Activated CD4-positive, alpha-beta T cell treated with anti-CD3 and anti-CD28 coated beads for 36 hours (primary cell): Measurements from ENCODE around the gene CLASRP. TPM values are rescaled to one million over a fixed set of nuclear protein-coding genes. Genes with fewer than 3 reads are reported as not detected.
A peak's percentile ranks its signal among the peaks of the same experiment; 100 is the strongest.

ENCODE experiments used
- ATAC-seq: fragments of 200-7000 bp; cut with Tn5 transposase; one replicate; pipeline ENCODE4 v1.10.0; 2021; ENCODE audit warnings: mild to moderate bottlenecking, moderate library complexity
- CTCF ChIA-PET: fragments of 350-600 bp; sonication (Branson Sonifier 250); formaldehyde crosslinking; loops from one replicate; lab custom pipeline; 2021; ENCODE audit warnings: antibody characterized with exemption; lab: Charles Lee
- POLR2A ChIA-PET: fragments of 350-600 bp; sonication (Branson Sonifier 250); formaldehyde crosslinking; loops from one replicate; lab custom pipeline; 2021; ENCODE audit warnings: antibody characterized with exemption, inconsistent platforms; lab: Charles Lee
- DNase-seq: peaks from one replicate; pipeline ENCODE4 v3.0.0-alpha.2; 2020
- H3K27ac Mint-ChIP-seq: one replicate; pipeline ENCODE4 v1.8.0; 2021; ENCODE audit warnings: mixed read lengths
- H3K27me3 Mint-ChIP-seq: one replicate; pipeline ENCODE4 v1.8.0; 2021; ENCODE audit warnings: mixed read lengths
- H3K36me3 Mint-ChIP-seq: one replicate; pipeline ENCODE4 v1.8.0; 2021; ENCODE audit warnings: low read depth, mixed read lengths
- H3K4me1 Mint-ChIP-seq: one replicate; pipeline ENCODE4 v1.8.0; 2021; ENCODE audit warnings: mixed read lengths
- H3K4me3 Mint-ChIP-seq: one replicate; pipeline ENCODE4 v1.8.0; 2021; ENCODE audit warnings: mild to moderate bottlenecking, moderate library complexity, mixed read lengths
- H3K9me3 Mint-ChIP-seq: one replicate; pipeline ENCODE4 v1.8.0; 2021; ENCODE audit warnings: low read depth, mixed read lengths
- intact Hi-C, 2 experiments: fragments of 100-400 bp; cut with DNase I in 1 of 2; cut with micrococcal nuclease in 1 of 2; formaldehyde crosslinking; loops; one replicate each; pipeline versions ENCODE4 v1.14.2 to v1.15.1; 2022 to 2024; cut with DNase I, micrococcal nuclease
- total RNA-seq, 2 experiments: library from RNA; stranded (reverse); gene quantifications; one replicate each; pipeline ENCODE4 v1.2.3, GENCODE V29; 2021

CLASRP gene
- total RNA-seq, 2 experiments from 2014 or later: 101 to 103 TPM

DNA sequence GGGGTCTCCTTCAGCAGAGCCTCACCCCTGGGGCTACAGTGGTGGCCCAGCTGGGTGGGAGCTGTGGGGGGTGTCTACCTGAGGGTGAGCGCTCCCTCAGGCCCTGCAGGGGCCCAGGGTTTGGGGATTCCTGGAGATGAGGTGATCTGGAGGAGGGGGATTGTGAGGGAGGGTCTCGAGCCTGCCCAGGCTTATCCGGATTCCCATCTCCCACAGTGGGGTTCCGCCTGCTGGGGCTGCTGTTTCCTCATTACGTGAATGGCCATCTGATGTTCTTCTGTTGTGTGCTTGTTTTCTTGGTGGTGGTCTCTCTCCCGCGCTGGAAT is 58.6 kb downstream of the CLASRP start:
- H3K4me3 Mint-ChIP-seq: no peak overlapping the region
- H3K4me1 Mint-ChIP-seq: peaks cover 63% of the 10 kb centered on the region
- H3K27me3 Mint-ChIP-seq: no peaks in the 10 kb centered on the region
- ChIA-PET CTCF (interaction anchor here (0.6 to 1.0 kb wide), 2 partner anchors 13 to 460 kb away, joined by 3 read pairs; no protein-coding TSS in a partner anchor), POLR2A (interaction anchor here (0.6 kb wide), 1 partner anchor 46 kb away, joined by 3 read pairs; no protein-coding TSS in a partner anchor)
- intact Hi-C loops: no loop called here
- ATAC-seq (no peak), DNase-seq (no peak)
- peaks cover 9% of the 10 kb centered on the region for H3K36me3 Mint-ChIP-seq
- peak overlapping the region; percentile 20 for H3K27ac Mint-ChIP-seq
- H3K9me3 Mint-ChIP-seq: no peaks in the 10 kb centered on the region

DNA sequence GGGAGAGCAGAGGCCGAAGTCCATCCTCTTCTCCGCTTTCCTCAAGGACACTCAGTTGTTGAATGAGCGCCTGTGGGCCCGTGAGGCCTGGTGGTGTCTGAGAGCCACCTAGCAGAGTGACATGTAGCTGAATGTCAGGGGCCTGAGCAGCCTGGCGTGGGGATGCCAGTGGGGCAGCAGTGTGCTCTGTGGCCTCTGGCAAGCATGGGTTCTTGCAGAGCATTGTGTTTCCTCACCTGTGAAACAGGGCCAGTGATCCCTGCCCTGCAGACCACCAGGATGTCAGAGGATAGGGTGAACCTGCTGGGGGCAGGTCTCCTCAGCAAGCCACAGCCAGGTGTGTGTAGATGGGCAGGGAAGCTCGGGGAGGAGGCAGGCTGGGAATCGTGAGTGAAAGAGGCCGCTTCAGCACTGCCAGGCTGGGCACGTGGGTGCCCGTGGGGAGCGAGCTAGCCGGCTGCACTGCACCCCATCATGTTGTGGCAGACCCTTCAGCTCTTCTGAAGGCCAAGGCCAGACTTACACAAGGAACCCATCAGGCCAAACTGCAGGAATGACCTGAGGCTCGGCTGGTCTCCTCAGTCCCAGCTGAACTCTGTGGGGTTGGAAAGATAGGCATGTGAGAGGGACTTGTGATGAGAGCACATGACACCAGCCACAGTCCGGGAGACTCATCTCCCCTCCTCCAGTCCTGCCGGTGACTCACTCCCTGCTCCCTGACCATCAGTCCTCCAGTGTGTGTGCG is 59.1 kb downstream of the CLASRP start:
- ChIA-PET CTCF (interaction anchor here (0.5 to 1.1 kb wide), 4 partner anchors 11 to 240 kb away, joined by 3 to 4 read pairs (median 3); no protein-coding TSS in a partner anchor), POLR2A (interaction anchor here (0.6 kb wide), 2 partner anchors 46 to 322 kb away, joined by 3 read pairs; no protein-coding TSS in a partner anchor)
- H3K36me3 Mint-ChIP-seq: peaks cover 9% of the 10 kb centered on the region
- no peaks in the 10 kb centered on the region for H3K9me3 Mint-ChIP-seq
- no peaks in the 10 kb centered on the region for H3K27me3 Mint-ChIP-seq
- H3K27ac Mint-ChIP-seq: peak overlapping the region; percentile 20
- DNase-seq: no peak
- H3K4me1 Mint-ChIP-seq: peaks cover 68% of the 10 kb centered on the region
- ATAC-seq: no peak
- intact Hi-C loops: no loop called here
- no peak overlapping the region for H3K4me3 Mint-ChIP-seq

DNA sequence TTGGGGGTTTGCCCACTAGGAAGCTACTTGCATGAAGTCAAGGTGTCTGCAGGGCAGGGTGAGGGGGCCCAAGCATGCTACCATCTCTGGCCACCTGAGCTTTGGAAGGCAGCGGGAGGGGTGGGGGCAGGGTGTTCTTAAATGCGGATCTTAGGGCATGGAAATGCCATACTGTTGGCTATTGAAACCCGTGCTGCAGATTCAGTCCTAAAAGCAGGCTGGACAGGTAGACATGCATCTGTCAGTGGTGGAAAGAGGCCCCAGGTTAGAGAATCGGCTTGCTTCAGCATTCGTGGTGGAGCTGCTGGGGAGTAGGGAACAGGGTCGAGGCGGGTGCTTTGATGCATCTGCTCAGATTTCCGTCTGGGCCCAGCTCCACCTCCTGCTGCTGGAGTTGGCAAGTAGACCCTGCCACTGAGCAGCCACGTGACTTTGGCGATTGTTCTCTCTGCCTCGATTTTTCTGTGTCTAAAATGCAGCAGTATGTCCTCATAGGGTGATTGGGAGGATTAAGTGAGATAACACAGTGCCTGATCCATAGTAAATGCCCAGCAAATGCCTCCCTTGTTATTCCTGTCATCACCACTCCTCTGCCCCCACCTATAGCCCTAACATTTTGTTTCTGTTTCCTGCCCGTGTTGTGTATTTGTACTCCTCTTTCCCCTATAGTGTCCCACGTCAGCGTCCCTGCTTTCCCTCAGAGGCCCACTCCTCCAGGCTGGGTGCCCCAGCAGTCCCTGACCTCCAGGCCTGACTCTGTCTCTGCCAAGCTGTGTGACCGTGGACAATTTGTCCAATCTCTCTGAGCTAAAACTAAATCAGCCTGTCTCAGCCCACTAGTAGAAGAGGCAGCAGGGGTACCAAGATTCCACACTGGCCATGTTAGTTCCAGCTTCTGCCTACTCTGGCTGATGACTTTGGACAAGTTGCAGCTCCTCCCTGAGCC is 59.9 kb downstream of the CLASRP start:
- H3K27ac Mint-ChIP-seq: peak overlapping the region; percentile 53

DNA sequence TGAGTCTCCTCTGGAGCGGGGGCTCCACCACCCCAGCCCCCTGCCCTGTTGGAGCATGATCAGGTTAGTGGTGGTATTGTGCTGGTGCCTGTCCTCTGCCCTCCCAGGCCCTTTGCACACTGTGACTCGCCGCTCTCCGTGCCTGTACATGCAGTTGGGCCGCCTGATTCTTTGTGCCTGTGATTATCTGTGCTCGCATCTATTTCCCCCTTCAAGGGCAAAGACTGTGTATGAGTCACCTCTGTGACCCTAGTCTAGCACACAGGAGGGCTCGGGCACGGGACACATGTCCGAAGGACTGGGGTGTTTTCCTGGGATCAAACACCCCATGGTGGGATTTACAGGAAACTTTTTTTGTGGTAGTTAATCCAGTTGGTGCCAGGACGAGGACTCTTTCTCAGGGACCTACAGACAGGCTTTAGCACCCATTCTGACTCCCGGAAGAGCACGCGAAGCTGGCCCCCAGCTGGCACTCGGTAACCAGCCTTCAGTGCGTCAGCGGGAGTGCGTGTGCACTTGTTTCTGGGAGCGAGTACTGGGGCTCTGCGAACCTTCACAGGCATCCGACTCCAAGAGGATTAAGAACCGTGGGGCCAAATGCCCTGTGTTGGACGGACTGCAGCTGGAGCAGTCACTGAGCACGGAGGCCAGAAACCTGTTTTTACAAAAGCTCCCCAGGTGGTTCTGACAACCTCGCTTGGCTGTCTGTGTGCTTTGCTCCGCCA is 60.8 kb downstream of the CLASRP start:
- Mint-ChIP-seq H3K36me3 (peaks cover 4% of the 10 kb centered on the region), H3K27me3 (no peaks in the 10 kb centered on the region), H3K4me1 (peaks cover 71% of the 10 kb centered on the region), H3K4me3 (no peak overlapping the region), H3K27ac (no peak overlapping the region), H3K9me3 (no peaks in the 10 kb centered on the region)
- ATAC-seq: no peak
- ChIA-PET POLR2A (no interaction called here), CTCF (interaction anchor here (0.7 to 1.1 kb wide), 2 partner anchors 129 to 239 kb away, joined by 3 to 4 read pairs; no protein-coding TSS in a partner anchor)
- intact Hi-C loops: no loop called here
- DNase-seq: no peak

More for the DNA sequence above, 59.9 kb downstream of the CLASRP start:
- intact Hi-C loops: no loop called here
- peaks cover 71% of the 10 kb centered on the region for H3K4me1 Mint-ChIP-seq
- ChIA-PET CTCF (interaction anchor here (0.5 to 1.1 kb wide), 4 partner anchors 12 to 239 kb away, joined by 3 to 4 read pairs (median 3); no protein-coding TSS in a partner anchor), POLR2A (no interaction called here)
- no peaks in the 10 kb centered on the region for H3K27me3 Mint-ChIP-seq
- DNase-seq (no peak), ATAC-seq (no peak)
- H3K9me3 Mint-ChIP-seq: no peaks in the 10 kb centered on the region
- H3K4me3 Mint-ChIP-seq: no peak overlapping the region
- H3K36me3 Mint-ChIP-seq: peaks cover 6% of the 10 kb centered on the region

DNA sequence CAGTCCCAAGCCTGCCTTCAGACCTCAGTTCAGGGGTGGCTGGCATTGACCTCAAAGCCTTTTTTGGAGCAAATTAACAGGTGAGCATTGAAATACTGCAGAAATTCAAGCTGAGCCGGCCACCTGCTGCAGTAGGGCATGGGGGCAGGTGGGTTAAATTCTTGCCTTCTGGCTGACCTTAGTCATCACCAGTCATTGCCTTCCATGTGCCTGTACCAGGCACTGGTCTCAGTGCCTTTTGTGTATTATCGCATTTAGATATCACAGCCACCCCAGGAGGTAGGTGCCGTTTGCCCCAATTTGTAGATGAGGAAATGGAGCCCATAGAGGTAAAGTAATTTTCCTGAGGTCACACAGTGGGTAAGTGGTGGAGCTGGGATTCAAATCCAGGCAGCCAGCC is 61.4 kb downstream of the CLASRP start:
- intact Hi-C loops: no loop called here
- DNase-seq: no peak

DNA sequence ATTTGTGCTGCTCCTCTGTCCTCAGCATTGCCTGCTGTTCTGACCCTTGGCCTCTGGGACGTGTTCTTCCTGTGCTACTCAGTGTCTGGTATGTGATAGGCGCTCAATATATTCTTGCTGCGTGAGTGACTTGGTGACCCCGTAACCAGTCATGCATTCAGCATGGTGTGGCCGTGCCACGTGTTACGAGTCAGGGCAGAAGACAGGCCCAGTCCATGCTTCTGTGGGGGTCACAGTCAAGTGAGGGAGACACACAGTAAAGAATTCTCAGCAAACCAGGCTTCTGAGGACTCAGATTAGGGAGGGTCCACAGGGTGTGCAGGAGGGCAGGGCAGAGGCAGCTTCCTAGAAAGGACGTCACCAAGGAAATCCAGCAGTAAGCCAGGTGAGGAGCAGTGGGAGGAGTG is 62.0 kb downstream of the CLASRP start:
- no peak overlapping the region for H3K4me3 Mint-ChIP-seq
- H3K9me3 Mint-ChIP-seq: no peaks in the 10 kb centered on the region
- no peaks in the 10 kb centered on the region for H3K27me3 Mint-ChIP-seq
- no peak overlapping the region for H3K27ac Mint-ChIP-seq
- CTCF ChIA-PET: interaction anchor here (0.5 to 1.0 kb wide), 2 partner anchors 26 to 114 kb away, joined by 3 read pairs; no protein-coding TSS in a partner anchor
- ATAC-seq (no peak), DNase-seq (no peak)
- no peaks in the 10 kb centered on the region for H3K36me3 Mint-ChIP-seq
- POLR2A ChIA-PET: no interaction called here
- peaks cover 74% of the 10 kb centered on the region for H3K4me1 Mint-ChIP-seq
- intact Hi-C loops: no loop called here

More for the DNA sequence above, 61.4 kb downstream of the CLASRP start:
- no peak for ATAC-seq
- no peak overlapping the region for H3K27ac Mint-ChIP-seq
- H3K4me1 Mint-ChIP-seq: peaks cover 72% of the 10 kb centered on the region
- no peaks in the 10 kb centered on the region for H3K9me3 Mint-ChIP-seq
- no peak overlapping the region for H3K4me3 Mint-ChIP-seq
- CTCF ChIA-PET: no interaction called here
- H3K36me3 Mint-ChIP-seq: no peaks in the 10 kb centered on the region
- POLR2A ChIA-PET: no interaction called here
- no peaks in the 10 kb centered on the region for H3K27me3 Mint-ChIP-seq

DNA sequence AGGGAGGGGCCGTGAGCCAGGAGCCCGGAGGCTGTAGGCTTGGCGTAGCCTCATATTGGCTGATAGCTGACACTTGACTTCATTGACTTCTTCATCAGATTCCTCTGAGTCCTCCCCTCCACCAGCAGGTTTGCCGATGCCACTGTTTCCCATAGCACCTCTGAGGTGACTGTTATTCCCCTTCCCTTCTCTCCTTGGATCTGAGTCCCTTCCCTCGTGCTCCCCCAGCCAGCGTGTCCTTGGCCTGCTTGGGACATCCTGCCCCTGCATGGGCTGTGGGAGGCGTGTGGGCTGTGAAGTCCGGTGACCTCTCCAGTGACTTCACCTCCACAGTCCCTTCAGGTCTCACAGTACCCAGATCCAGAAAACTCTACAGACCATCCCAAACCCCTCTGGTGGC is 63.0 kb downstream of the CLASRP start:
- Mint-ChIP-seq H3K27ac (peak overlapping the region; percentile 29), H3K9me3 (no peaks in the 10 kb centered on the region), H3K4me3 (no peak overlapping the region), H3K4me1 (peaks cover 64% of the 10 kb centered on the region), H3K36me3 (no peaks in the 10 kb centered on the region), H3K27me3 (no peaks in the 10 kb centered on the region)
- DNase-seq (no peak), ATAC-seq (no peak)
- ChIA-PET CTCF (interaction anchor here (1.0 to 3.0 kb wide), 2 partner anchors 9 to 25 kb away, joined by 3 to 19 read pairs; partner anchors contain the start of gene PPP1R37), POLR2A (interaction anchor here (2.2 kb wide), 1 partner anchor 10 kb away, joined by 10 read pairs; no protein-coding TSS in a partner anchor)
- intact Hi-C loops: no loop called here

DNA sequence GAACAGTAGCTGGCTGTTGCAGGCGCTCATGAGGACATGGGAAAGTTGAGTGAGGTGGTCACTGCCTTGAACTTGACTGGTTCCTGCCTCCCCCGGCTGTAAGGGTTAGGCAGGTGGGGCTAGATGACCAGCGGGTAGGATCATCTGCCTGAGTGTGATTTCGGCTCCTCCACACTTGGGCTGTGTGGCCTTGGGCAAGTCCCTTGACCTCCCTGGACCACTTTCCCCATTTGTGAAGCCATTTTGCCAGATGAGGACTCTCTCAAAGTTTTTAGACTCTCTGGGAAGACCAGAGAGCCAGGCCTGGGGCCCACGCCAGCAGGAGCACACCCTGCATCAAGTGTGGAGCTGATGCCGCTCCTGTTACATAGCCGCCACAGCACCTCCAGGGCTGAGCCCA is 63.6 kb downstream of the CLASRP start:
- POLR2A ChIA-PET: interaction anchor here (0.7 to 2.2 kb wide), 2 partner anchors 10 to 212 kb away, joined by 3 to 10 read pairs; no protein-coding TSS in a partner anchor
- peaks cover 59% of the 10 kb centered on the region for H3K4me1 Mint-ChIP-seq

DNA sequence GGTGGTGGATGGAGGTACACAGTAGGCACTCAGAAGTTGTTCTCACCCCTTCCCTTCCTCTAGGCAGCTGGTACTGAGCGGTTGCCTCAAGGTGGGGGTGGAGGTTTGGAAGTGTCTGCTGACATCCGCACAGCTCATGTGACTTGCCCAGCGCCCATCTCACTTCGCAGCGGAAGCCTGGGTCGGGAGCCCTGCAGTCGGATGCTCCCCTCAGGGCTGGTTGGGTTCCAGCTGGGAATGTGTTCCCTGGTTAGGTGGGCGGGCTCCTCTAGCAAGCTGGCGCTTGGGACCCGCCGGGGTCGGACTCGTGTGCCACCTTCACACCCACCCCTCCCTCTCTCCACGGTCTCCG is 64.3 kb downstream of the CLASRP start:
- Mint-ChIP-seq H3K27me3 (no peaks in the 10 kb centered on the region), H3K36me3 (no peaks in the 10 kb centered on the region), H3K4me3 (peak overlapping the region; percentile 17), H3K4me1 (peaks cover 53% of the 10 kb centered on the region), H3K27ac (peak overlapping the region; percentile 65), H3K9me3 (no peaks in the 10 kb centered on the region)
- ChIA-PET CTCF (interaction anchor here (0.7 to 3.0 kb wide), 3 partner anchors 11 to 319 kb away, joined by 3 to 19 read pairs (median 5); partner anchors contain the start of gene PPP1R37), POLR2A (interaction anchor here (0.6 to 2.2 kb wide), 4 partner anchors 10 to 292 kb away, joined by 3 to 10 read pairs (median 4); no protein-coding TSS in a partner anchor)
- DNase-seq: peak; percentile 68
- peak; percentile 94 for ATAC-seq
- intact Hi-C loops: no loop called here

More for the DNA sequence above, 63.6 kb downstream of the CLASRP start:
- Mint-ChIP-seq H3K27ac (no peak overlapping the region), H3K4me3 (no peak overlapping the region), H3K9me3 (no peaks in the 10 kb centered on the region), H3K27me3 (no peaks in the 10 kb centered on the region), H3K36me3 (no peaks in the 10 kb centered on the region)
- CTCF ChIA-PET: interaction anchor here (0.7 to 3.0 kb wide), 3 partner anchors 10 to 318 kb away, joined by 3 to 19 read pairs (median 5); partner anchors contain the start of gene PPP1R37
- DNase-seq (no peak), ATAC-seq (no peak)
- intact Hi-C loops: no loop called here

DNA sequence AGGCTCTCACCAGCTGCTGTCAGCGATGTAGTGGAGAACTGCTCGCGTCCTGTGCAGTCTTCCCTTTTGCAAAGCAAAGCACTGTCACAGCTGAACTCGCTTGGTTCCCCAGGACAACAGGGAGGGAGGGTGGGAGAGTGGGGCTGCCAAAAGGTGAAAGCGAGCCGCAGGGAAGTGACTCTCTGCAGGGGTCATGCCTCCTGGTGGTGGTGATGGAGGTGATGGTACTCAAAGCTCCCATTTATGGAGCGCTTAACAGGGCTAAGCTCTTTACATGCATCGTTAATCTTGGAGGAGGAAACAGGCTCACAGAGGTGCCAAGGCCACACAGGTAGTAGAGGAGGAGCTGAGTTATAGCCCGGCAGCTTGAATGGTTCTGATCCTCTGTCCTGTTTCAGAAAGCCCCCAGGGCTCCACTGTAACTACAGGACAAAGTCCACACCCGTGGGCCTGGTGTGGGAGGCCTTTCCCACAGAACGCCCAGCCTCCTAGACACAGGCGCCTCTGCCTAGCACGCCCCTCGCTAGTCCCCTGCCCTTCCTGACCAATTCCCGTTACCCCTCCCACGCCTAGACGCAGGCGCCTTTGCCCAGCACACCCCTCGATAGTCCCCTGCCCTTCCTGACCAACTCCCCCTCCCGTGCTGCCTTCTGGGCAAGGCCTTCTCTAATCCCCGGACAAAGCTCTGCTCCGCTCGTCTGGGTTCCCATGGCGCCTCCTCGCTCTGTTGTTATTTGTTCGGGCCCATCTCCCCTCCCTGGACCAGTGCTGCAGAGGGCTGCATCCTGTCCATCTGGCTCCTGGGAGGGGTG is 64.9 kb downstream of the CLASRP start:
- intact Hi-C loops: no loop called here
- H3K4me3 Mint-ChIP-seq: peak overlapping the region; percentile 17
- DNase-seq: no peak
- H3K36me3 Mint-ChIP-seq: no peaks in the 10 kb centered on the region
- no peak overlapping the region for H3K27ac Mint-ChIP-seq
- ATAC-seq: peak; percentile 34
- no peaks in the 10 kb centered on the region for H3K9me3 Mint-ChIP-seq
- CTCF ChIA-PET: interaction anchor here (1.6 to 3.0 kb wide), 2 partner anchors 11 to 14 kb away, joined by 5 to 19 read pairs; partner anchors contain the start of gene PPP1R37
- H3K4me1 Mint-ChIP-seq: peaks cover 47% of the 10 kb centered on the region
- no peaks in the 10 kb centered on the region for H3K27me3 Mint-ChIP-seq
- POLR2A ChIA-PET: interaction anchor here (0.6 to 2.2 kb wide), 3 partner anchors 10 to 293 kb away, joined by 4 to 10 read pairs (median 5); no protein-coding TSS in a partner anchor
